GM23338 (cell line): ENCODE data around the gene PIM3. TPM values are rescaled to one million over a fixed set of nuclear protein-coding genes. Genes with fewer than 3 reads are reported as not detected.

ENCODE experiments used
- ATAC-seq: fragments of 200-7000 bp; cut with Tn5 transposase; 3 replicates; pipeline ENCODE4 v1.9.1; 2020
- DNase-seq: peaks from one replicate; pipeline ENCODE4 v3.0.0-alpha.2; 2015; ENCODE audit warnings: low spot score
- H2AFZ ChIP-seq: fragments of 200-600 bp; sonication (generic); 2 replicates; pipeline ENCODE4 v1.8.0; 2016; ENCODE audit warnings: antibody characterized with exemption, mild to moderate bottlenecking, moderate library complexity
- H3F3A ChIP-seq: fragments of 200-600 bp; sonication (generic); replicated peaks from 2 replicates; pipeline ENCODE4 v1.8.0; 2017; ENCODE audit warnings: antibody characterized with exemption, mixed run types, low read depth
- H3K27ac ChIP-seq: fragments of 200-600 bp; sonication (generic); 2 replicates; pipeline ENCODE4 v1.6.1; 2016; ENCODE audit warnings: low read depth
- H3K27me3 ChIP-seq: fragments of 200-600 bp; sonication (generic); 2 replicates; pipeline ENCODE4 v1.8.0; 2016; ENCODE audit warnings: mild to moderate bottlenecking, mixed run types, moderate library complexity; ENCODE audit not compliant: insufficient read depth
- H3K36me3 ChIP-seq: fragments of 200-600 bp; sonication (generic); 2 replicates; pipeline ENCODE4 v1.8.0; 2016; ENCODE audit warnings: mild to moderate bottlenecking; ENCODE audit not compliant: insufficient read depth
- H3K4me1 ChIP-seq: fragments of 200-600 bp; sonication (generic); 2 replicates; pipeline ENCODE4 v1.8.0; 2016; ENCODE audit warnings: mild to moderate bottlenecking, moderate library complexity; ENCODE audit not compliant: insufficient read depth
- H3K4me2 ChIP-seq: fragments of 200-600 bp; sonication (generic); 2 replicates; pipeline ENCODE4 v1.7.1; 2017; ENCODE audit warnings: mixed run types
- H3K4me3 ChIP-seq: fragments of 200-600 bp; sonication (generic); 2 replicates; pipeline ENCODE4 v1.6.1; 2016; ENCODE audit warnings: mixed run types
- H3K79me2 ChIP-seq: fragments of 200-600 bp; sonication (generic); replicated peaks from 2 replicates; pipeline ENCODE4 v1.8.0; 2017; ENCODE audit warnings: mild to moderate bottlenecking; ENCODE audit not compliant: insufficient read depth
- H3K9me2 ChIP-seq: fragments of 200-600 bp; sonication (generic); 2 replicates; pipeline ENCODE4 v1.8.0; 2017; ENCODE audit not compliant: insufficient read depth
- H4K20me1 ChIP-seq: fragments of 200-600 bp; sonication (generic); replicated peaks from 2 replicates; pipeline ENCODE4 v1.8.0; 2017; ENCODE audit warnings: mild to moderate bottlenecking; ENCODE audit not compliant: insufficient read depth
- H3K27ac Mint-ChIP-seq: 2 replicates; pipeline ENCODE4 v1.8.0; 2020; ENCODE audit warnings: inconsistent platforms, mild to moderate bottlenecking, moderate library complexity, mixed read lengths
- H3K27me3 Mint-ChIP-seq: 3 replicates; pipeline ENCODE4 v1.8.0; 2022; ENCODE audit warnings: low read depth, mild to moderate bottlenecking, moderate library complexity, mixed read lengths, inconsistent platforms; ENCODE audit not compliant: insufficient read depth, poor library complexity
- H3K36me3 Mint-ChIP-seq: 3 replicates; pipeline ENCODE4 v1.8.0; 2021; ENCODE audit warnings: low read depth, mild to moderate bottlenecking, inconsistent platforms, moderate library complexity, mixed read lengths
- H3K4me1 Mint-ChIP-seq: 3 replicates; pipeline ENCODE4 v1.8.0; 2020; ENCODE audit warnings: mild to moderate bottlenecking, inconsistent platforms, mixed read lengths
- H3K4me3 Mint-ChIP-seq: 3 replicates; pipeline ENCODE4 v1.8.0; 2021; ENCODE audit warnings: moderate library complexity, mild to moderate bottlenecking, inconsistent platforms, mixed read lengths
- H3K9me3 Mint-ChIP-seq: 3 replicates; pipeline ENCODE4 v1.8.0; 2020; ENCODE audit warnings: moderate library complexity, mild to moderate bottlenecking, inconsistent platforms, mixed read lengths
- EZH2 ChIP-seq: fragments of 200-600 bp; sonication (generic); IDR thresholded peaks from one replicate; pipeline ENCODE4 v1.8.0; 2017; ENCODE audit warnings: antibody characterized with exemption, mild to moderate bottlenecking, low read depth; ENCODE audit not compliant: unreplicated experiment
- NANOG ChIP-seq: IDR thresholded peaks from 2 replicates; pipeline ENCODE4 v1.6.1; 2016; ENCODE audit warnings: antibody characterized with exemption, borderline replicate concordance
- STAT1 ChIP-seq: IDR thresholded peaks from one replicate; pipeline ENCODE4 v1.6.1; 2016; ENCODE audit warnings: antibody characterized with exemption; ENCODE audit not compliant: unreplicated experiment
- ZNF114 ChIP-seq: fragments of 250-450 bp; sonication (Bioruptor Pico); IDR thresholded peaks from 2 replicates; pipeline ENCODE4 v1.5.0; 2020; ENCODE audit warnings: mild to moderate bottlenecking, moderate library complexity
- ZNF331 ChIP-seq: fragments of 250-450 bp; sonication (Bioruptor Pico); IDR thresholded peaks from 2 replicates; pipeline ENCODE4 v1.5.0; 2020; ENCODE audit warnings: low read depth, mild to moderate bottlenecking, moderate library complexity
- ZNF462 ChIP-seq: fragments of 250-450 bp; sonication (Bioruptor Pico); IDR thresholded peaks from 2 replicates; pipeline ENCODE4 v1.5.0; 2020; ENCODE audit warnings: mild to moderate bottlenecking, moderate library complexity
- polyA plus RNA-seq: library from polyadenylated mRNA; unstranded; fragments of >200 nt; fragmentation: Nextera tagmentation; extraction: Ambion mirVana; gene quantifications from 2 replicates; pipeline ENCODE4 v1.2.1, GENCODE V29; 2016
- total RNA-seq: library from RNA; depleted of rRNA; stranded (reverse); fragments of >200 nt; shearing (Covaris generic); gene quantifications from 2 replicates; pipeline ENCODE4 v1.2.3, GENCODE V29; 2014
- TF ChIP-seq, protein P1 (sequence below), 2 experiments: fragments of 200-600 bp in 1 of 2; sonication (generic) in 1 of 2; conservative IDR thresholded peaks; 2 replicates each; pipeline versions ENCODE4 v1.5.1 to v1.6.1; 2016 to 2017; ENCODE audit warnings: antibody characterized with exemption in 2 of 2, low read depth in 2 of 2, mild to moderate bottlenecking in 2 of 2, moderate library complexity in 1 of 2
- TF ChIP-seq, protein P2 (sequence below): IDR thresholded peaks from 2 replicates; pipeline ENCODE4 v1.6.1; 2016; ENCODE audit warnings: antibody characterized with exemption

PIM3 gene
- total and polyA plus RNA-seq, 2 experiments from 2014 or later = 17.7 to 37.3 TPM

DNA sequence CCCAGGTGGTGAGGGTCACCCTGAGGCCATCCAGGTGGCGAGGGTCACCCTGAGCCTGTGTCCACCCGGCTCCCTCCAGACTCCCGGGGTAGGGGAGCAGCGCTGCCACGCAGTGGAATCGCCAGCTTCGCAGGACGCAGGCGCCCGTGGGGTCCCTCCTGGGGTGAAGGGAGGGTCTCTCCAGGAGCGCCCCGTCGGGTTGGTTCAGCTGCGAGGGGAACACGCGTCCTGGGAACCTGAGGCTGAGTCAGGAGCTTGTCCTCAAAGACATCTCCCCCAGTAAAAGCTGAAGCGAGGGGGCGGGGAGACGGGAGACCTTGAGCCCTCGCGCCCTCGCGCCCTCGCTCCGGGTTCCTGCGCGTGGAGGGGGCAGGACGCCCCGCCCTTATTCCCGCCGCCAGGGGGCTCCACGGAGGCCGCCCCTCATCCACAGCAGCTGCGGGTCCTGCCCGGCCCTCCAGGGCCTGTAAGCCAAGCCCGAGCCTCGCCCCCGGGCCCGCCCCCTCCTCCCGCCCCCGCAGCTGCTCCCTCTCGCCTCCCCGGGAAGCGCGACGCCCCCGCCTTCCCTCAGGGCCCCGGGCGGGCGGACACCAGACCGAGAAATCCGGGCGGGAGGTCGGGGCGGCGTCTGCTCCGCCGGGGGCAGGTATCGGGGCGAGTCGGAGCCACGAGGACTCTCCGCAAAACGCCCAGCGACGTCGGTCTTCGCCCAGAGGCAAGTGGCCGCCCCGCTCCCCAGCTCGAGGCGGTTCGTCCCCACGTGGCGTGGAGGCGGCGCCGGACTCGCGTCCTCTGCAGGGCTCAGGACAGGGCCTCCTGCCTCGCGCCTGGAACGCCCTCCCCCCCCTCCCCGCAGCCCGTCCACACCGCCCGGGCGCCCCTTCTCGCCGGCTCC lies 22.8 kb downstream of the PIM3 start:
- H3K36me3 ChIP-seq = no peaks in the 10 kb centered on the region
- Mint-ChIP-seq H3K9me3 (peaks cover 14% of the 10 kb centered on the region), H3K27me3 (peaks cover 8% of the 10 kb centered on the region), H3K36me3 (peaks cover 7% of the 10 kb centered on the region), H3K4me3 (no peak overlapping the region), H3K4me1 (peaks cover 2% of the 10 kb centered on the region; the same call in 1 of the 3 replicates), H3K27ac (no peak overlapping the region)
- no peak for TF ChIP-seq ZNF331
- TF ChIP-seq, protein P1, sequence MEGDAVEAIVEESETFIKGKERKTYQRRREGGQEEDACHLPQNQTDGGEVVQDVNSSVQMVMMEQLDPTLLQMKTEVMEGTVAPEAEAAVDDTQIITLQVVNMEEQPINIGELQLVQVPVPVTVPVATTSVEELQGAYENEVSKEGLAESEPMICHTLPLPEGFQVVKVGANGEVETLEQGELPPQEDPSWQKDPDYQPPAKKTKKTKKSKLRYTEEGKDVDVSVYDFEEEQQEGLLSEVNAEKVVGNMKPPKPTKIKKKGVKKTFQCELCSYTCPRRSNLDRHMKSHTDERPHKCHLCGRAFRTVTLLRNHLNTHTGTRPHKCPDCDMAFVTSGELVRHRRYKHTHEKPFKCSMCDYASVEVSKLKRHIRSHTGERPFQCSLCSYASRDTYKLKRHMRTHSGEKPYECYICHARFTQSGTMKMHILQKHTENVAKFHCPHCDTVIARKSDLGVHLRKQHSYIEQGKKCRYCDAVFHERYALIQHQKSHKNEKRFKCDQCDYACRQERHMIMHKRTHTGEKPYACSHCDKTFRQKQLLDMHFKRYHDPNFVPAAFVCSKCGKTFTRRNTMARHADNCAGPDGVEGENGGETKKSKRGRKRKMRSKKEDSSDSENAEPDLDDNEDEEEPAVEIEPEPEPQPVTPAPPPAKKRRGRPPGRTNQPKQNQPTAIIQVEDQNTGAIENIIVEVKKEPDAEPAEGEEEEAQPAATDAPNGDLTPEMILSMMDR (conservative IDR thresholded peaks at IDR 0.05; ENCODE audit: low read depth in 2 of 2) = peak; percentile 46 to 66
- H2AFZ ChIP-seq = 0 out of 2 replicates have a peak overlapping the region, but pooled peaks have one; percentile 18
- H3K4me1 ChIP-seq = no peaks in the 10 kb centered on the region
- H3K4me3 ChIP-seq = peak overlapping the region; percentile 45; the same call in 1 of the 2 replicates
- no peaks in the 10 kb centered on the region; the same call in 1 of the 2 replicates for H3F3A ChIP-seq
- H3K79me2 ChIP-seq = no peaks in the 10 kb centered on the region
- H4K20me1 ChIP-seq = no peaks in the 10 kb centered on the region
- ATAC-seq = peak; percentile 93
- DNase-seq = peak; percentile 65
- H3K27me3 ChIP-seq = peaks cover 40% of the 10 kb centered on the region
- H3K27ac ChIP-seq = no peak overlapping the region
- H3K4me2 ChIP-seq = peak overlapping the region; percentile 69; the same call in 1 of the 2 replicates
- no peaks in the 10 kb centered on the region for H3K9me2 ChIP-seq

DNA sequence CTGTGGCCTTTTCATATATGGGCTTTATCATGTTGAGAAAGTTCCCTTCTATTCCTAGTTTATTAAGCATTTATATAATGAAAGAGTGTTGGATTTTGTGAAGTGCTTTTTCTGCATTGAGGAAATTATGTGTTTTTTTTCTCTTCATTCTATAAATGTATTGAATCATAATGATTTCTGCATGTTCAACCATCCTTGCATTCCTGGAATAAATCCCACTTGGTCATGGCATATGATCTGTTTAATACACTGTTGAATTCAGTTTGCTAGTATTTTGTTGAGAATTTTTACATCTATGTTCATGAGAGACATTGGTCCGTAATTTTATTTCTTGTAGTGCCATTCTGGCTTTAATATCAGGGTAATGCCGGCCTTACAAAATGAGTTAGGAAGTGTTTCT lies 25.8 kb downstream of the PIM3 start:
- H3K27me3 ChIP-seq = peaks cover 40% of the 10 kb centered on the region
- no peak for ATAC-seq
- no peak overlapping the region for H2AFZ ChIP-seq
- no peak for TF ChIP-seq STAT1
- no peak for TF ChIP-seq ZNF114
- TF ChIP-seq, protein P1 (conservative IDR thresholded peaks at IDR 0.05; ENCODE audit: low read depth in 2 of 2) = no peak
- TF ChIP-seq ZNF462 = no peak
- TF ChIP-seq, protein P2, sequence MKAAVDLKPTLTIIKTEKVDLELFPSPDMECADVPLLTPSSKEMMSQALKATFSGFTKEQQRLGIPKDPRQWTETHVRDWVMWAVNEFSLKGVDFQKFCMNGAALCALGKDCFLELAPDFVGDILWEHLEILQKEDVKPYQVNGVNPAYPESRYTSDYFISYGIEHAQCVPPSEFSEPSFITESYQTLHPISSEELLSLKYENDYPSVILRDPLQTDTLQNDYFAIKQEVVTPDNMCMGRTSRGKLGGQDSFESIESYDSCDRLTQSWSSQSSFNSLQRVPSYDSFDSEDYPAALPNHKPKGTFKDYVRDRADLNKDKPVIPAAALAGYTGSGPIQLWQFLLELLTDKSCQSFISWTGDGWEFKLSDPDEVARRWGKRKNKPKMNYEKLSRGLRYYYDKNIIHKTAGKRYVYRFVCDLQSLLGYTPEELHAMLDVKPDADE = no peak
- TF ChIP-seq EZH2 = no peak
- no peak for TF ChIP-seq NANOG

More for the DNA sequence above, 25.8 kb downstream of the PIM3 start:
- DNase-seq = no peak
- no peaks in the 10 kb centered on the region for H4K20me1 ChIP-seq
- no peaks in the 10 kb centered on the region; the same call in 1 of the 2 replicates for H3F3A ChIP-seq
- peaks cover 11% of the 10 kb centered on the region for H3K27me3 Mint-ChIP-seq
- peaks cover 3% of the 10 kb centered on the region; the same call in 1 of the 3 replicates for H3K36me3 Mint-ChIP-seq
- H3K9me2 ChIP-seq = no peaks in the 10 kb centered on the region
- no peak overlapping the region for H3K4me3 Mint-ChIP-seq
- H3K79me2 ChIP-seq = no peaks in the 10 kb centered on the region
- no peak overlapping the region for H3K4me2 ChIP-seq
- no peak overlapping the region for H3K27ac Mint-ChIP-seq
- H3K36me3 ChIP-seq = no peaks in the 10 kb centered on the region
- peaks cover 29% of the 10 kb centered on the region for H3K9me3 Mint-ChIP-seq
- no peaks in the 10 kb centered on the region for H3K4me1 ChIP-seq
- no peak overlapping the region for H3K4me3 ChIP-seq
- H3K27ac ChIP-seq = no peak overlapping the region
- peaks cover 2% of the 10 kb centered on the region; the same call in 1 of the 3 replicates for H3K4me1 Mint-ChIP-seq
